GM20000 (cell line): ENCODE measurements around the gene BTBD2.

Experiments used
- DNase-seq: peaks from one replicate; pipeline ENCODE4 v3.0.0; 2012; ENCODE audit warnings: low spot score
- CTCF ChIP-seq: IDR thresholded peaks from 2 replicates; pipeline ENCODE4 v1.5.1; 2012; ENCODE audit warnings: mild to moderate bottlenecking, control low read depth; ENCODE audit errors: extremely low read depth, missing control alignments

Gene BTBD2

DNA sequence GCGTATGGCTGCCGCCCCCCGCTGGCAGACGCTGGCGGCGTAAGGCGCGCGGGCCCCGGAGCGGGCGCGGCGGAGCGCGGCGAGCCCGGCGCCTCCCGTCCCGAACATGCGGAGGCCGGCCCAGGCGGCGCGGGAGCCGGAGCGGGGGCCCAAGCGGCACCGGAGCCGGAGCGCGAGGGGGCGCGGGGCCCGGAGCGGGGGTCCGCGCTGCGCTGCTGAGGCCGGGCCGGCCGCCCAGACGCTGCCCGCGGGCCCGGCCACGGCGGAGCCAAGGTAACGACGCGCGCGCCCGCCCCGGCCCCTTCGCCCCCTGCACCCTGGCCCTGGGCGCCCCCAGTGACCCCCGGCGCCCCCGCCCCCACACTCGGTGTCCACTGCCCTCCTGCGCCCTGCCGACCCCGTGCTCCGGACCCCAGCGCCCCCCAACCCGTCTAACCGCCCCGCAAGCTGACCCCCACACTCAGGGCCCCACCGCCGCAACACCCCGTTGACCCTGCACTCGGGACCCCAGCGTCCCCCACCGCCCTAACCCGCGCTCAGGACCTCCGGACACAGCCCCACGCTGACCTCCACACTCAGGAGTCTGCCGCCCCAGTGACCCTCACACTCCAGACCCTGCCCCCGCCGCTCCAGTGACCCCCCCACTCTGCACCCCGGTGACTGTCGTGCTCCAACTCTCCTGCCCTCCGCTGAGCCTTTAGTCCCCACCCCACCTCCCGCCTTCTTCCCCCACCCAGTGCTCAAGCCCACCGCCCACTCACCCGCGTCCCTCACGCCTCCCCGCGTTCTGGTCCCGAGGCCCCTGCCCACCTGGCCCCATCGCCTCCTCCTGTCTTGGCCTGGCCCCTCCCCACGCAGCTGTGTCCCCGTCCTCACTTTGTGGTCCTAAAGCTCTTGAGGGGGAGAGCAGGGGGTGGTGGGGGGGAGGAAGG is 74.1 kb downstream of the BTBD2 start, which contains the start of gene CSNK1G2:
Gene CSNK1G2, plus strand, starts transcription at position 27 of the 932 bp plus-strand sequence. CDS start 28,601 bp downstream, outside the sequence.
- DNase-seq: no peak
- TF ChIP-seq CTCF: peak; percentile 61

DNA sequence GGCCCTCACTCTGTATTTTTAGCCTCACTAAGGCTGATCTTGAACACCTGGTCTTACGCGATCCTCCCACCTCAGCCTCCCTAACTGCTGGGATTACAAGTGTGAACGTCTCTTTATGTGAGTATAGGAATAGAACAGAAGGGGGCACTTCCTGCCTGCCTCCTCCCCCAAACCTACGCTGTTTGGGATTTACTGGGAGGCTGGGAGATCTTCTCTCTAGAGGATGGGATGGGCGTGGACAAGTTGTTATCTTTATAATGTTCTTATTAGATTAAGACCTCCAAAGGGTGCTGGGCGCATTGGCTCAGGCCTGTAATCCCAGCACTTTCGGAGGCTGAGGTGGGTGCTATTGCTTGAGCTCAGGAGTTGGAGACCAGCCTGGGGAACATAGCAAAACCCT is 77.4 kb downstream of the BTBD2 start:
- no peak for DNase-seq
- no peak for TF ChIP-seq CTCF

GRCh38 chr19:1936916-1937610 is 78.5 kb downstream of the BTBD2 start:
- DNase-seq: no peak
- no peak for TF ChIP-seq CTCF

- DNase-seq: no peak
- no peak for TF ChIP-seq CTCF
Measured at GRCh38 chr19:1936430-1936829, 79.1 kb downstream of the BTBD2 start.

DNA sequence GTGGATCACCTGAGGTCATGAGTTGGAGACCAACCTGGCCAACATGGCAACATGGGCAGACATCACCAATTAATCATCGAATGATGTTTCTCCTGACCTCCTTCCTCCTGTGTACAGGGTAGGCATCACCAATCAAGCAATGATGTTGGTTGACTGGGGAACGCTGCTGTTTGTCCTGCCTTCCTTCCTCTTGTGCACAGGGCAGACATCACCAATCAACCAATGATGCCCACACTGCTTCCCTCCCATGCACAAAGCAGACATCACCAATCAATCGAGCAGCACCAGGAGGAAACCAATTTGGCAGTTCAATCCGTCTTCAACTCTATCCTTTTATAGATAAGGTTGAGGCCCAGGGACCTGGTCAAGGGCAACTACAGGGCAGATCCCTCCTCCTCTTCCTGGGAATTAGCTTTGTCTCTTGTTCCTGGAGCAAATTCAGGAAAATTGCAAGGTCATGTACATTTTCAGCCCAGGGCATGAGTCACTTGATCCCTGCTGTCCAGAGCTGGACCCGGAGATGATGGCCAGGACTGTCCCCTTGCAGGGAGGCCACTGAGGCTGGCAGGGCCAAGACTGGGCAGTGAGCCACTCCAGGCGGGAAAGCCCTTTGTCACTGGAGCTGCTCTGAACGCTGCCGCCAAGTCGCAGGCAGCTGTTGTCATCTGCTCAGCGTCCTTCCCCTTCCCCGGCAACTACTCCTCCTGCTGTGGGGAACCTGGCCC is 79.9 kb downstream of the BTBD2 start:
- no peak for TF ChIP-seq CTCF
- no peak for DNase-seq
